HG02571 (cell line): ENCODE measurements around the gene SH3BGRL3.
"Not testable (repeated sequence)": the region's sequence is repeated elsewhere in the genome, so short reads cannot be mapped to it uniquely, and the experiment has no call there.

Experiments used
- ATAC-seq: cut with Tn5 transposase; IDR thresholded peaks from one replicate; pipeline ENCODE4 v1.9.1; 2021; ENCODE audit warnings: mild to moderate bottlenecking, moderate library complexity; ENCODE audit not compliant: unreplicated experiment

SH3BGRL3 gene

GRCh38 chr1:26290122-26290881 is 10.4 kb downstream of the SH3BGRL3 start:
- ATAC-seq: no peak

- no peak for ATAC-seq
These were observed 11.0 kb downstream of the SH3BGRL3 start for GRCh38 chr1:26290882-26291261.

DNA sequence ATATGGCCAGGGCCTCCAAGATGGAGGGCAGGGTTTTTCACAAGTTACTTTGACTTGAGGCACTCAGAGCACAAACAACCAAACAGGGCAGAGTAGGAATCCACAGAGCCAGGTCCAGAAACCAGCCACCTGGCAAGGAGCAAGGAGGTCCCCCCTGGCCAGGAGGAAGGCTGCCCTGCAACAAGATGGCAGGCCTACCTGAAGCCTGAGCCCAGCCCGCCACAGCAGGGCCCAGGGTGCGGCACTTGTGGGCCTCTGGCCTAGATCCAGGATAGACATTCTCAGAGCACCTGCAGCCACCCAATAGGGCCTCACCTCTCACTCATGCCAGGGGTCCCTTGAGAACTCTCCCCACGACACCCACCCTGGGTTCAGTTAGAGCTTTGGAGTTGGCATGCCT is 11.5 kb downstream of the SH3BGRL3 start:
- ATAC-seq: no peak

GRCh38 chr1:26291939-26292338 is 12.1 kb downstream of the SH3BGRL3 start:
- ATAC-seq: no peak

DNA sequence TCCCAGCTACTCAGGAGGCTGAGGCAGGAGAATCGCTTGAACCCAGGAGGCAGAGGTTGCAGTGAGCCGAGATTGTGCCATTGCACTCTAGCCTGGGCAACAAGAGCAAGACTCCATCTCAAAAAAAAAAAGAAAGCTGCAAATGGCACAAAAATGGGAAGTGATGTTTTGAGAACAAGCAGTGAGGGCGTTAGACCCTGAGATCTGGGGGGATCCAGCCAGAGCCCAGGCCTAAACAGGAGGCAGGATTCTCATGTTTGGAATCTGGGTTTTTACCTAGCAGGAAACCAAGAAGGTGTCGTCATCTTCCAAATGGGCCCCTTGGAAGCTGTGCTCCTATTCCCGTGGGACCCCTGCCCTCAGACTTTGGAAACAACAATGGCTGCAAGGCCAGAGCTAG is 12.8 kb downstream of the SH3BGRL3 start:
- ATAC-seq: not testable (repeated sequence)

DNA sequence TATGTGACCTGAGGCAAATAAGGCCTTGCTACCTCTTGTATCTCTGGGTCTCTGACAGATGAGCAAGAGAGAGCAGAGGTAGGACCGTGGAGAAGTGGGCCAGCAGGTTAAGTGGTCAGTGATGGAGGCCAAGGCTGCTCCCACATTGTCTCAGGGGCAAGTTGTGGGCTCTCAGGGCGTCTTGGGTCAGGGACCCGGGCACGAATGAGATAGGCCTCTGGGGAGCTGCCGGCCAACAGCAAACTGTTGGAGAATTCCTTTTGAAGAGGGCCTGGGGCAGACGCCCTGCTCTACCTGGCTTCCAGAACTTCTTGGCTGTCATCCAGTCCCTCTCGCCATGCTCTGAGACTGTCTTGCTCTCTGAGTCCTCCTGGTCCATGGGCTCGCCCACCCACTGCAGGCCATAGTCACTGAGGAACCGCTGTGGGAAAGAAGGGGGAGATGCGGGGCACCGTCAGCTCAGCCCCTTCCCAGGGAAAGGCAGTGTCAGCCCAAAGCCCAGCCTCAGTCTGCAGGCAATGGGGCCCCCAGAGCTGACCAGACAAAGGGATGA is 14.1 kb downstream of the SH3BGRL3 start:
- ATAC-seq: no peak

GRCh38 chr1:26295194-26296138 is 15.6 kb downstream of the SH3BGRL3 start:
- no peak for ATAC-seq

- ATAC-seq: no peak
These were observed 16.6 kb downstream of the SH3BGRL3 start for GRCh38 chr1:26296340-26297056.

GRCh38 chr1:26297057-26297790 is 17.3 kb downstream of the SH3BGRL3 start:
- ATAC-seq: no peak

GRCh38 chr1:26297791-26298124 is 17.9 kb downstream of the SH3BGRL3 start:
- ATAC-seq: no peak

DNA sequence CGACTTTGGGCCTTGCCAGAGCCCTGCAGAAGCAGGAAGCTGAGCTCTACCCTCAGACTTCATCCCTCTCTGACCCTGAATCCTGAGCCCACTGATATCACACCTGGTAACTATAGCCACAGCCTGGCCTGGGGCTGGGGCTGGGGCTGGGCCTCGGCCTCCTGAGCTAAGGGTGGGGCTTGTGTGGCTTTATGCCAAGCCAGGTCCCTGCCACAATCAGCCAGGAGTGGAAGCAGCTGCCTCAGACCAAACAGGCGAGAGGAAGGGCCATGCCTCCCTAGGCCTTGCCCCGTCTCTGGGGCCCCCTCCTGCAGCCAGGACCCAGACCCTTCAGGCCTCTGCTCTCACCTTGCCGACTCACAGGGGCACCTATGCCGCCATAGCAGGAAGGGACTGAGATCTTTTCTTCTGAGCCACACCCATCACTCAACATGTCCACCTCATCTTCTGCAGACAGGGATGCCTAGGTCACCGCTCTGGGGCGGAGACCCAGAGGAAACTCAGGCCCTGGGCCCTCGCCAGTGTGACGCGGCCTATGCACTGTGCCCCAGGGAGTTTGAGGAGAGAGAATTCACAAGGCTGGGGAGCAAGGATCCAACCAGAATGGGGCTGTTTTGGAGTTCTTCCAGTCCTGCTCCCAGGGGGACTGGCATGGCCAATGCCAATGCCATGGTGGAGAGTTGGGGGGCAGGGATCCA is 20.8 kb downstream of the SH3BGRL3 start:
- ATAC-seq: no peak

DNA sequence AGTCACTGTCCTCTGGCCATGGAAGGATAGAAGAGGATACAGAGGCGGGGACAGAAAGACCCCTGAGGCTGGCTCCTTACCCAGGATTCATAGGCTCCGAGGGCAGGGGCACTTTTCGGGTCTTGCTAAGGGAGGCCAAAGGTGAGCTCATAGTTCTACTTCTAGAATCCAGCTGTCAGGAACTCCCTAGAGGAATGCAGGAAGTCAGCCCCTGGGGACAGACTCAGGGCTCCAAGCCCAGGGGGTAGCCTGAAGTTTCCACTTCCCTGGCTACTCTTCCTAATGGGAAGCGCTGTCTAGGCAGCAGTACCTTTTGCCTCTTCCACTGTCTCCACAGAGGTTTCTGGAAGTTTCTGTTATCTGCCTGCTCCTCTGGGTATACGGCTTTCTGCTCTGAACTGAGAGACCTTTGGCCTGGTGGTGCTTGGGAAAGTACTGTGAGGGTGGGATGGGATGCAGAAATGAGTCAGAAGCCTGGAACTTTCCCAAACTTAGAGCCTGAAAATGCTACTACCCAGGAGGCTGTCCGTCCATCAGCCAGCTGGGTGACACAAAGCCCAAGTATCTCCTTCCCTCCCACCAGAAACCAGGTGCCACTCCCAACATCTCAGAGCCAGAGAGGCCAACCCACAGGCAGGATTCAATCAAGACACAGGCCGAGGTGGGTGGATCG is 23.0 kb downstream of the SH3BGRL3 start:
- ATAC-seq: no peak

DNA sequence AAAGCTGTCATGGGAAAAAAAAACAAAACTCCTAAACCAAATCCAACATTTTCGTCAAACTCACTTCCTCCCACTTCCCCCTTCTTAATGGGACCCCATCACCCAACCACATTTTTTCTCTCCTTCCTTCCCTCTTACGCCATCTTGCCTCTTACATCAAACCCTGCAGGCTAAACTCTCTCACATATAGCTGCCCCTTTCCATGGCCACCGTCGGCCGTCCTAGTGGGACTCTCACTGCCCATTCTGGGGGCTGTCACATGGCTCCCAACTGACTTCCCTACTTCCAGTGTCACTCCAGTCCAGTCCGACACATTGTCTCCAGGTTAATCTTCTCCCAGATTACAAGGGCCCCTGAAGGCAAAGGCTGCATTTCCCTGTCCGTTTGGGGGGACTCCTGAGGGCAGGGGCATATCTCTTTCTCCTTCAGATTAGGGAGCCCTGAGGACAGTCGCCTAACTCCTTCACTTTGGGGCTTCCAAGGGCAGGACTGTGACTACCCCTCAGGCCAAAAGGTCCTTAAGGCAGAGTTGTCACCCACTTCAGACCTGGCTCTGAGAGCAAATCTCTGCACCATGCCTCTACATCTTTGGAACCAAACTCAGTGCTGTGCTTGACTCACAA is 25.9 kb downstream of the SH3BGRL3 start:
- ATAC-seq: no peak

DNA sequence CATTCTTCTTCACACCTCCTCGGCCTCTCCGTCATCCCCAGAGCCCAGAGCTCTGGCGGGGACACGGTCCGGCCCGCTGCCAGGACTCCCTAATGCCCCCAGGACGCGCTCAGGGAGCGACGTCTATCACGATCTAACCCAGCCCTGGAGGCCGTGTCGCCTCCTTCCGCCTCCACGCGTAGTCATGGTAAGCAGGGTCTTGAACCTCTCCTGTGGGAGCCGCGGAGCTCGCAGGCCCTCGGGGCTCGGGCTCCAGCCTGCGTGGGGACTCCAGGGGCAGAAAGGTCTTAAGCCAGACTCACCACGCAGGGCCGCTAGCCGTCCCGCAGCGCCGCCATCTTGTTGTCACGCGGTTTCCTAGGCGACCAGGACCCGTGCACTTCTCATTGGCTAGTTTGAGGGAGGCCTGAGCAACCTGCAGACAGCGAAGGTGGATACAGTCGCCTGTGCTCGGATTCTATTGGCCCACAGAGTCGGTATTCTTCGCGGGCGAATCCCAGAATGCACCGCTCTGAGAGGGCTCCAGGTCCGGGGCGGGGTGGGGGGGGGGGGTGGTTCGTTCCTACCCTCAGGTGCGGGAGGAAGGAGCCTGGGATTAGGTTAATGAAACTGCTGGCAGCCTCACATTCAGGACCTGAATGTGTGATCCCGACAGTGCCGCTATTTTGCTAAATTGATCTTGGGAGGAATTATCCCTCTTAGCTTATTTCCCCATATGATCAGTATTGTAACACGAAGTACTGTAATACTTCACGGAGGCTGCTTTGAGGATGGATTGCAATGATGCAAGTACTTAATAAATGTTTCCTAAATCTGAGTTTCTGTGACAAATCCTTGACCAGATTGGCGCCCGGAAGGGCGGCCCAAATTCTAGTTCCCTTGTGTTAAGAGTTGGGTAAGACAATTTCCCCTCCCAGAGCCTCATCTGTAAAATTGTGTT is 26.7 kb downstream of the SH3BGRL3 start, which contains the start of gene UBXN11:
Gene UBXN11, minus strand, starts transcription at position 347 of the 940 bp plus-strand sequence. CDS start 3,753 bp downstream, outside the sequence.
- ATAC-seq: peak; percentile 99

DNA sequence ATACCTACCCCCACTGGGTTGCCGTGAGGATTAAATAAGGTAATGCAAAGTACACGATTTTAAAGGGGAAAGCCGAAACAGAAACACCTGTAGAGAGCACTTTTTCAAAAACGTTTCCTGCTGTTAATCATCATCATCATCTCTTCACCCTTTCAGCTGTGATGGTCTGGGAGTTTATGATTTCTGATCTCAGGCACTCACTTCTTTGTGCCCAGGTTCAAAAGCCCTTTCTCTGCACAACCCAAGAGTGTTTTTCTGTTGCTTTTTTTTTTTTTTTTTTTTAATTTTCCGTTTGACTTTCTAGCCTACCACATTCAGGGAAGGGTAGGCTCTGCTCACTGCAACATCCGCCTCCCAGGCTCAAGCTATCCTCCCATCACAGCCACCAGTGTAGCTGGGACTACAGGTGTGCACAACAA is 27.5 kb downstream of the SH3BGRL3 start:
- no peak for ATAC-seq

DNA sequence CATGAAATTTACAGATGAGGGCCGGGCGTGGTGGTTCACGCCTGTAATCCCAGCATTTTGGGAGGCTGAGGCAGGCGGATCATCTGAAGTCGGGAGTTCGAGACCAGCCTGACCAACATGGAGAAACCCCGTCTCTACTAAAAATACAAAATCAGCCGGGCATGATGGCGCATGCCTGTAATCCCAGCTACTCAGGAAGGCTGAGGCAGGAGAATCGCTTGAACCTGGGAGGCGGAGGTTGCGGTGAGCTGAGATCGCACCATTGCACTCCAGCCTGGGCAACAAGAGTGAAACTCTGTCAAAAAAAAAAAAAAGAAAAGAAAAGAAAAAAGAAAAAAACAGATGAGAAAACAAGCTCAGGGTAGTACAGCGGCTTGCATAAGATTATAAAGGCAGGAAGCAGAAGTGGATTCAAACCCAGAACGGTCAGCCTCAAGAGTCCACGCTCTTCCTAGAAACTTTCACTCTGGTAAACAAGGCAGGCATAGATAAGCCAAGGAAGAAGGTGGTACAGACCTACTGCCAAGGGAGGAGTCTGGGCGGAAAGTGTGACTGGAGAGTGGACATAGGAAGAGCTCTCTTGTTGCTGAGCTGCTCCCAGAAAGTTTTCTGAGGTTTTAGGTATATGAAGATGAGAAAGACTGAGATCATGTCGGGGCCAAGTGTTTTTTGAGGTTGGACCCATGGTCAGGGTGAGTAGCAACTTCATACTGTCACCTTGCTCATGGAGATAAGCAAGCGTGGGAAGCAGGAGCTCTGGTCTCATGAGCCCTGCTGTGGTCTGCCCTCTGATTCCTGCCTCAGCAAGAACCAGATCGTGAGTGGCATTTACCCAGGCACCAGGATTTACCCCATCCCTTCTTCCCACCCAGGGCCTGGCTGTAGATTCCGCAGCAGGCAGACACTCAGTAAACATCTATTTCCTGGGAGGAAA is 28.3 kb downstream of the SH3BGRL3 start:
- ATAC-seq: not testable (repeated sequence)
